HL-60 (cell line): ENCODE data around the gene TMC8.

Source experiments
- DNase-seq, 2 experiments: peaks; one replicate each; pipeline ENCODE4 v3.0.0-alpha.2; 2010 to 2020; ENCODE audit warnings: low read depth in 1 of 2, low spot score in 1 of 2
- H3K27ac ChIP-seq: fragments of 250-450 bp; sonication (Bioruptor Pico); replicated peaks from 2 replicates; pipeline ENCODE4 v1.5.1; 2020; ENCODE audit warnings: mild to moderate bottlenecking, moderate library complexity
- H3K27me3 ChIP-seq: fragments of 250-450 bp; sonication (Bioruptor Pico); 2 replicates; pipeline ENCODE4 v1.5.1; 2021; ENCODE audit warnings: mild to moderate bottlenecking, moderate library complexity; ENCODE audit not compliant: insufficient read depth, poor library complexity, severe bottlenecking
- H3K4me3 ChIP-seq: replicated peaks from 2 replicates; pipeline ENCODE4 v1.5.1; 2011; ENCODE audit warnings: mild to moderate bottlenecking, control low read depth, low read length; ENCODE audit not compliant: insufficient read depth
- GABPA ChIP-seq: IDR thresholded peaks from 2 replicates; pipeline ENCODE4 v1.6.1; 2012; ENCODE audit warnings: low read depth
- POLR2AphosphoS5 ChIP-seq: IDR thresholded peaks from 2 replicates; pipeline ENCODE4 v1.6.1; 2012; ENCODE audit warnings: low read depth
- SPI1 ChIP-seq: IDR thresholded peaks from 2 replicates; pipeline ENCODE4 v1.6.1; 2012; ENCODE audit warnings: low read depth, mild to moderate bottlenecking, borderline replicate concordance
- TF ChIP-seq, protein P1 (sequence below): IDR thresholded peaks from one replicate; pipeline ENCODE4 v1.5.1; 2011; ENCODE audit warnings: low read length, control low read depth, inconsistent platforms; ENCODE audit not compliant: insufficient read depth
- TF ChIP-seq, protein P2 (sequence below): IDR thresholded peaks from 2 replicates; pipeline ENCODE4 v1.6.1; 2012; ENCODE audit warnings: low read depth; ENCODE audit not compliant: insufficient replicate concordance

TMC8 gene

DNA sequence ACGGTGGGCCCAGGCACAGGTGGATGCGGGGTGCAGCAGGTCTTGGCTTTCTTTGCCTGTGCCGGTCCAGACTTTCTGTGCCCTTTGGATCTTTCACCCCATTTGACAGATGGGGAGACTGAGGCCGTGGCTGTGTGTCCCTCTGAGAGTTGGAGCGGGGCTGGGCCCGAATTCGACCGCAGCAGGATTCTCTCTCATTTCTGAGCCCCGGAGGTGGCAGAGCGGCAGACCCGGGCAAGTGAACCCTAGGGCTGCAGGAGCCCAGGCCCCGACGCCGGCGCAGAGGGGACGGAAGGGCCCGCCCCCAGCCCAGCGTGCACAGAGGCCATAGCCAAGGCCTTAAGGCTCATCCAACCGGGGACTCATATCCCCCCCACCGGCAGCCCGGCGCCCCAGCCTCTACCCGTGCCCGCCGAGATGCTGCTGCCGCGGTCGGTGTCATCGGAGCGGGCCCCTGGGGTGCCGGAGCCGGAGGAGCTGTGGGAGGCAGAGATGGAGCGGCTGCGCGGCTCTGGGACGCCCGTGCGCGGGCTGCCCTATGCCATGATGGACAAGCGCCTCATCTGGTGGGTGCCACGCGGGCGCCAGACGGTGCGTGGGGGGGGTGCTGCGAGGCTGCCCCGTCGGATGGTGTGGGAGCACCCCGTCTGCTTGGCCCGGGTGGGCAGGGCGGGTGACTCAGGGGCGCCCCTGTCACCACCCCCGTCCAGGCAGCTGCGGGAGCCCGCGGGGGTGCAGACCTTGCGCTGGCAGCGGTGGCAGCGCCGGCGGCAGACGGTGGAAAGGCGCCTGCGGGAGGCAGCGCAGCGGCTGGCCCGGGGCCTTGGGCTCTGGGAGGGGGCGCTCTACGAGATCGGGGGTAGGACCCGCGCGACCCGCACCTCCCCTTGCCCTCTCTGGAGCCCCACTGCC, 857 bp downstream of the TMC8 start:
- DNase-seq: peak in 1 of 2 experiments; percentile 34
- TF ChIP-seq, protein P1, sequence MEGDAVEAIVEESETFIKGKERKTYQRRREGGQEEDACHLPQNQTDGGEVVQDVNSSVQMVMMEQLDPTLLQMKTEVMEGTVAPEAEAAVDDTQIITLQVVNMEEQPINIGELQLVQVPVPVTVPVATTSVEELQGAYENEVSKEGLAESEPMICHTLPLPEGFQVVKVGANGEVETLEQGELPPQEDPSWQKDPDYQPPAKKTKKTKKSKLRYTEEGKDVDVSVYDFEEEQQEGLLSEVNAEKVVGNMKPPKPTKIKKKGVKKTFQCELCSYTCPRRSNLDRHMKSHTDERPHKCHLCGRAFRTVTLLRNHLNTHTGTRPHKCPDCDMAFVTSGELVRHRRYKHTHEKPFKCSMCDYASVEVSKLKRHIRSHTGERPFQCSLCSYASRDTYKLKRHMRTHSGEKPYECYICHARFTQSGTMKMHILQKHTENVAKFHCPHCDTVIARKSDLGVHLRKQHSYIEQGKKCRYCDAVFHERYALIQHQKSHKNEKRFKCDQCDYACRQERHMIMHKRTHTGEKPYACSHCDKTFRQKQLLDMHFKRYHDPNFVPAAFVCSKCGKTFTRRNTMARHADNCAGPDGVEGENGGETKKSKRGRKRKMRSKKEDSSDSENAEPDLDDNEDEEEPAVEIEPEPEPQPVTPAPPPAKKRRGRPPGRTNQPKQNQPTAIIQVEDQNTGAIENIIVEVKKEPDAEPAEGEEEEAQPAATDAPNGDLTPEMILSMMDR: no peak
- TF ChIP-seq, protein P2, sequence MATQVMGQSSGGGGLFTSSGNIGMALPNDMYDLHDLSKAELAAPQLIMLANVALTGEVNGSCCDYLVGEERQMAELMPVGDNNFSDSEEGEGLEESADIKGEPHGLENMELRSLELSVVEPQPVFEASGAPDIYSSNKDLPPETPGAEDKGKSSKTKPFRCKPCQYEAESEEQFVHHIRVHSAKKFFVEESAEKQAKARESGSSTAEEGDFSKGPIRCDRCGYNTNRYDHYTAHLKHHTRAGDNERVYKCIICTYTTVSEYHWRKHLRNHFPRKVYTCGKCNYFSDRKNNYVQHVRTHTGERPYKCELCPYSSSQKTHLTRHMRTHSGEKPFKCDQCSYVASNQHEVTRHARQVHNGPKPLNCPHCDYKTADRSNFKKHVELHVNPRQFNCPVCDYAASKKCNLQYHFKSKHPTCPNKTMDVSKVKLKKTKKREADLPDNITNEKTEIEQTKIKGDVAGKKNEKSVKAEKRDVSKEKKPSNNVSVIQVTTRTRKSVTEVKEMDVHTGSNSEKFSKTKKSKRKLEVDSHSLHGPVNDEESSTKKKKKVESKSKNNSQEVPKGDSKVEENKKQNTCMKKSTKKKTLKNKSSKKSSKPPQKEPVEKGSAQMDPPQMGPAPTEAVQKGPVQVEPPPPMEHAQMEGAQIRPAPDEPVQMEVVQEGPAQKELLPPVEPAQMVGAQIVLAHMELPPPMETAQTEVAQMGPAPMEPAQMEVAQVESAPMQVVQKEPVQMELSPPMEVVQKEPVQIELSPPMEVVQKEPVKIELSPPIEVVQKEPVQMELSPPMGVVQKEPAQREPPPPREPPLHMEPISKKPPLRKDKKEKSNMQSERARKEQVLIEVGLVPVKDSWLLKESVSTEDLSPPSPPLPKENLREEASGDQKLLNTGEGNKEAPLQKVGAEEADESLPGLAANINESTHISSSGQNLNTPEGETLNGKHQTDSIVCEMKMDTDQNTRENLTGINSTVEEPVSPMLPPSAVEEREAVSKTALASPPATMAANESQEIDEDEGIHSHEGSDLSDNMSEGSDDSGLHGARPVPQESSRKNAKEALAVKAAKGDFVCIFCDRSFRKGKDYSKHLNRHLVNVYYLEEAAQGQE: no peak
- TF ChIP-seq SPI1 (no peak), POLR2AphosphoS5 (no peak; the same call in 1 of the 2 replicates), GABPA (no peak; the same call in 1 of the 2 replicates)
- H3K4me3 ChIP-seq: peak overlapping the region; percentile 80
- H3K27ac ChIP-seq: peak overlapping the region; percentile 93
- H3K27me3 ChIP-seq: no peaks in the 10 kb centered on the region

DNA sequence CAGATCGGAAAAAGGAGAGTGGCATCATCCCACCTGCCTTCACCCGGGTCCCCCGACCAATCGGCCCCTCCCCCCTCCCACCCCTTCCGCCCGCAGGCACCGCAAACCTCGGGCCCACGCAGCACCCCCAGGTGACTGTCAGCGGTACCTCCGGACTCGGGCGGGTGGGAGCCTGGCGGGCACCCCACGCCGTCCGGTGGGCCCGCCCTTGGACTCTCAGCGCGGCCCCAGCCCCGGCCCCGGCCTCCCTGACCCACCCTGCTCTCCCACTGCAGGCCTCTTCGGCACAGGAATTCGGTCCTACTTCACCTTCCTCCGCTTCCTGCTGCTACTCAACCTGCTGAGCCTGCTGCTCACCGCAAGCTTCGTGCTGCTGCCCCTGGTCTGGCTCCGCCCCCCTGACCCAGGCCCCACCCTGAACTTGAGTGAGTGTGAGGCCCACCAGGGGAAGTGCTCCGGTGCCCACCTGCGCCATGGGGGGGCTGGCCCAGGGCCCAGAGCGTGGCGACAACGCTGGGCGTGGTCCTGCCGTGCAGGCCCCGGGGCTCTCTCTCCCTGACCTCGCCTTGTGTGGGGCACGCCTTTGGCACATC, 1.6 kb downstream of the TMC8 start:
- Histone ChIP-seq H3K27me3 (no peaks in the 10 kb centered on the region), H3K27ac (peak overlapping the region; percentile 93), H3K4me3 (peak overlapping the region; percentile 80)
- TF ChIP-seq, protein P1: no peak
- TF ChIP-seq, protein P2: no peak
- TF ChIP-seq GABPA (no peak), POLR2AphosphoS5 (no peak), SPI1 (no peak)
- DNase-seq: peak; percentile 76 to 88

DNA sequence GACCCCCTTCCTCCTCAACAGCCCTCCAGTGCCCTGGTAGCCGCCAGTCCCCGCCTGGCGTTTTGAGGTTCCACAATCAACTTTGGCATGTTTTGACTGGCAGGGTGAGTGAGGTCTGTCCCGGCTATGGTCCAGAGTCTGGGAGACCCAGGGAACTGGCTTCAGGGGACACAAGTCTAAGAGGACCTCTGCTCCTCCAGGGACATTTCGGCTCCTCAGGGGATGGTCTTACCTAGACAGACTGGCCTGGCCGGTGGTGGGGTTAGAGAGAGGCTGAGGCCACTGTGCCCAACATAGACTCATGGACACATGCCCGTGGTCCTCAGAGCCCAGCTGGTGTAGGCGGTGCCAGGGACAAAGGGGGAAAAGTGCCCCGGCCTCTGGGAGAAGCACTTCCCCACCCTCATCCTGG, 2.2 kb downstream of the TMC8 start:
- H3K4me3 ChIP-seq: peak overlapping the region; percentile 80
- peak overlapping the region; percentile 93 for H3K27ac ChIP-seq
- H3K27me3 ChIP-seq: no peaks in the 10 kb centered on the region
- no peak for TF ChIP-seq GABPA
- TF ChIP-seq, protein P1: no peak
- no peak for TF ChIP-seq SPI1
- TF ChIP-seq, protein P2: no peak
- no peak for TF ChIP-seq POLR2AphosphoS5
- no peak for DNase-seq
